Body of pancreas (tissue), 4 donors: Measurements from ENCODE around the gene DNM2.

Experiments
- CTCF ChIP-seq, 7 experiments: fragments of 450-650 bp in 4 of 7; fragments of 200-600 bp in 3 of 7; sonication (generic) in 3 of 7; IDR thresholded peaks; one replicate each; pipeline ENCODE4 v1.5.1; 2016 to 2019; ENCODE audit warnings: antibody characterized with exemption in 7 of 7
- POLR2A ChIP-seq, 3 donors: fragments of 450-650 bp; IDR thresholded peaks; one replicate each; pipeline ENCODE4 v1.6.1; 2016; ENCODE audit warnings: antibody characterized with exemption in 3 of 3, mild to moderate bottlenecking in 2 of 3

- TF ChIP-seq CTCF (IDR thresholded peaks at IDR 0.05) (peak; percentile 79 to 92 (median 88)), POLR2A (IDR thresholded peaks at IDR 0.05) (no peak)
Measured at GRCh38 chr19:10864538-10864899, 146.6 kb downstream of the DNM2 start.
